K562 (cell line): ENCODE data around the gene MAP1LC3B. TPM values are rescaled to one million over a fixed set of nuclear protein-coding genes. Genes with fewer than 3 reads are reported as not detected.

ENCODE experiments used
- ATAC-seq: fragments of 200-7000 bp; cut with Tn5 transposase; 3 replicates; pipeline ENCODE4 v1.9.1; 2020; ENCODE audit warnings: moderate library complexity
- BruUV-seq: library from RNA; stranded (reverse); fragments of 400-500 nt; replicated peaks from 2 replicates; lab custom pipeline; 2021; lab: Mats Ljungman, UMichigan
- CTCF ChIA-PET: fragments of 300-600 bp; formaldehyde crosslinking; extraction: SDS; loops from one replicate; lab custom pipeline; 2021; ENCODE audit warnings: low intra/inter-chr PET ratio; lab: Yijun Ruan, JAX
- POLR2A ChIA-PET: fragments of 300-600, 350-650 bp; sonication (Branson Sonifier 250); formaldehyde crosslinking; extraction: SDS; loops from one replicate; lab custom pipeline; 2021; ENCODE audit warnings: antibody characterized with exemption, inconsistent platforms; lab: Yijun Ruan, JAX
- DNase-seq, 4 experiments: peaks; one replicate each; pipeline versions ENCODE4 v3.0.0 to v3.0.0-alpha.2; 2011 to 2018; ENCODE audit warnings: low spot score in 3 of 4, mixed read lengths in 3 of 4; ENCODE audit errors: extremely low read depth in 1 of 4
- FAIRE-seq: peaks from 2 replicates; lab custom pipeline; 2011; peaks lifted over from hg19 to GRCh38; lab: Jason Lieb, UNC
- H2AFZ ChIP-seq: 2 replicates; pipeline ENCODE4 v1.6.0; 2011; ENCODE audit warnings: low read depth, low read length, control low read depth, inconsistent platforms
- H3K27ac ChIP-seq: fragments of 200-600 bp; 3 replicates; pipeline ENCODE4 v1.8.0; 2011; ENCODE audit warnings: low read depth, mild to moderate bottlenecking, control low read depth, inconsistent platforms, low read length, moderate library complexity, mixed read lengths; ENCODE audit errors: extremely low read depth
- H3K27me3 ChIP-seq, 2 experiments: fragments of 300-600 bp in 1 of 2; 2 replicates in 1 of 2; 3 replicates in 1 of 2; pipeline versions ENCODE4 v1.6.0 to v1.8.0; 2011; ENCODE audit warnings: inconsistent platforms in 2 of 2, low read length in 2 of 2, mild to moderate bottlenecking in 1 of 2, mixed read lengths in 1 of 2, moderate library complexity in 1 of 2; ENCODE audit not compliant: control insufficient read depth in 2 of 2, insufficient read depth in 2 of 2
- H3K36me3 ChIP-seq: fragments of 300-600 bp; 3 replicates; pipeline ENCODE4 v1.8.0; 2011; ENCODE audit warnings: mild to moderate bottlenecking, low read length, inconsistent platforms; ENCODE audit not compliant: control insufficient read depth, insufficient read depth
- H3K4me1 ChIP-seq, 2 experiments: fragments of 200-600 bp in 1 of 2; replicated peaks in 1 of 2; 2 replicates in 1 of 2; 3 replicates in 1 of 2; pipeline versions ENCODE4 v1.5.1 to v1.8.0; 2011; ENCODE audit warnings: inconsistent platforms in 2 of 2, low read length in 2 of 2, mild to moderate bottlenecking in 1 of 2, mixed read lengths in 1 of 2, moderate library complexity in 1 of 2; ENCODE audit not compliant: control insufficient read depth in 2 of 2, insufficient read depth in 2 of 2
- H3K4me2 ChIP-seq: 2 replicates; pipeline ENCODE4 v1.6.1; 2011; ENCODE audit warnings: low read length, control low read depth, inconsistent platforms, mixed read lengths; ENCODE audit not compliant: insufficient read depth
- H3K4me3 ChIP-seq: fragments of 200-600 bp; sonication (generic), shearing (Covaris generic); 2 replicates; pipeline ENCODE4 v1.5.1; 2016; ENCODE audit warnings: control low read depth, inconsistent platforms
- H3K79me2 ChIP-seq: fragments of 200-600 bp; 3 replicates; pipeline ENCODE4 v1.8.0; 2011; ENCODE audit warnings: low read length, inconsistent platforms; ENCODE audit not compliant: control insufficient read depth, insufficient read depth
- H3K9ac ChIP-seq, 2 experiments: 2 replicates each; pipeline versions ENCODE4 v1.6.0 to v1.6.1; 2011; ENCODE audit warnings: low read depth in 2 of 2, low read length in 2 of 2, control low read depth in 1 of 2, inconsistent platforms in 1 of 2, mild to moderate bottlenecking in 1 of 2, mixed read lengths in 1 of 2; ENCODE audit not compliant: insufficient read depth in 1 of 2
- H3K9me1 ChIP-seq: one replicate; pipeline ENCODE4 v1.6.0; 2011; ENCODE audit warnings: inconsistent platforms, mild to moderate bottlenecking, low read length, moderate library complexity; ENCODE audit not compliant: control insufficient read depth, insufficient read depth
- H3K9me3 ChIP-seq: replicated peaks from 2 replicates; pipeline ENCODE4 v1.5.1; 2011; ENCODE audit warnings: low read depth, low read length, inconsistent platforms; ENCODE audit not compliant: control insufficient read depth, insufficient read depth
- H4K20me1 ChIP-seq: replicated peaks from 2 replicates; pipeline ENCODE4 v1.6.1; 2011; ENCODE audit warnings: low read length, inconsistent platforms, mixed read lengths; ENCODE audit not compliant: control insufficient read depth, insufficient read depth
- HES1 ChIP-seq: fragments of 450-650 bp; IDR thresholded peaks from 2 replicates; pipeline ENCODE4 v1.6.1; 2016; ENCODE audit warnings: low read depth, mild to moderate bottlenecking, moderate library complexity
- JUN ChIP-seq, 2 experiments: sonication (generic) in 1 of 2; formaldehyde crosslinking in 1 of 2; IDR thresholded peaks; 2 replicates each; pipeline versions ENCODE4 v1.6.1 to v1.8.0; 2012 to 2022; ENCODE audit warnings: borderline replicate concordance in 2 of 2, mild to moderate bottlenecking in 2 of 2, improper control_type of control experiment in 1 of 2, low read depth in 1 of 2, low read length in 1 of 2, missing genetic modification reagents in 1 of 2
- LEF1 ChIP-seq: fragments of 450-650 bp; IDR thresholded peaks from 2 replicates; pipeline ENCODE4 v1.6.1; 2016; ENCODE audit warnings: mild to moderate bottlenecking
- MYC ChIP-seq, 2 experiments: fragments of 250-450 bp in 1 of 2; sonication (Bioruptor Pico) in 1 of 2; IDR thresholded peaks; 2 replicates each; pipeline versions ENCODE4 v1.5.1 to v1.6.1; 2012 to 2021; ENCODE audit warnings: low read depth in 2 of 2, borderline replicate concordance in 1 of 2, improper control_type of control experiment in 1 of 2, low read length in 1 of 2, mild to moderate bottlenecking in 1 of 2, moderate library complexity in 1 of 2
- NCOA2 ChIP-seq, 2 experiments: fragments of 450-650 bp; IDR thresholded peaks; 2 replicates each; pipeline ENCODE4 v1.6.1; 2018; ENCODE audit warnings: mild to moderate bottlenecking in 2 of 2, moderate library complexity in 1 of 2; ENCODE audit not compliant: partially characterized antibody in 2 of 2
- NR1H2 ChIP-seq: sonication (generic); formaldehyde crosslinking; IDR thresholded peaks from 2 replicates; pipeline ENCODE4 v1.4.0; 2020; ENCODE audit warnings: mild to moderate bottlenecking, missing genetic modification reagents
- PHB ChIP-seq: fragments of 250-450 bp; sonication (Bioruptor Pico); IDR thresholded peaks from 2 replicates; pipeline ENCODE4 v1.5.0; 2021
- PREB ChIP-seq: sonication (generic); formaldehyde crosslinking; IDR thresholded peaks from 2 replicates; pipeline ENCODE4 v1.8.1; 2023; ENCODE audit warnings: mild to moderate bottlenecking, missing genetic modification reagents
- ZKSCAN8 ChIP-seq: fragments of 200-800 bp; sonication (Bioruptor generic); IDR thresholded peaks from 2 replicates; pipeline ENCODE4 v1.6.1; 2016; ENCODE audit warnings: missing genetic modification characterization, missing compliant biosample characterization
- ZNF3 ChIP-seq: fragments of 250-450 bp; sonication (Bioruptor Pico); IDR thresholded peaks from 2 replicates; pipeline ENCODE4 v1.5.0; 2021; ENCODE audit warnings: mild to moderate bottlenecking, moderate library complexity
- WGBS: fragments of 100-300 bp; shearing (Covaris generic); methylation state at CpG from one replicate; pipeline ENCODE4 v1.1.6; 2016; ENCODE audit warnings: low coverage, mixed read lengths; ENCODE audit not compliant: insufficient coverage; ENCODE audit errors: missing lambda C conversion rate; 5-methylcytosine and 5-hydroxymethylcytosine counted together
- in situ Hi-C: fragments of 300-500 bp; cut with MboI; formaldehyde crosslinking; loops from 4 replicates; pipeline ENCODE4 v1.15.0; 2018; ENCODE audit warnings: inconsistent platforms, mixed read lengths
- intact Hi-C: fragments of 100-400 bp; cut with micrococcal nuclease; formaldehyde crosslinking; loops from 2 replicates; pipeline ENCODE4 v1.14.2; 2022
- polyA plus RNA-seq, 8 experiments: library from polyadenylated mRNA; depleted of rRNA in 4 of 8; stranded (reverse) in 5 of 8; unstranded in 3 of 8; fragments of >200 nt; fragmentation: Nextera tagmentation in 2 of 8; fragmentation: Illumina TruSeq in 1 of 8; extraction: Ambion mirVana in 2 of 8; extraction: Trizol in 1 of 8; gene quantifications; 2 replicates each; pipeline versions ENCODE4 v1.2.1 to v1.2.3, GENCODE V29; 2011 to 2014; ENCODE audit warnings: inconsistent platforms in 1 of 8, missing spikeins in 1 of 8
- total RNA-seq, 7 experiments: library from RNA; depleted of rRNA in 6 of 7; stranded (reverse); fragments of >200 nt in 6 of 7; fragmentation: Illumina TruSeq in 2 of 7; extraction: Trizol in 2 of 7; gene quantifications; 2 replicates each; pipeline versions ENCODE4 v1.2.1 to v1.2.3, GENCODE V29; 2011 to 2021; ENCODE audit warnings: low replicate concordance in 1 of 7

The MAP1LC3B gene
- total and polyA plus RNA-seq, 9 of the 15 experiments (the other 6 are each of a cell fraction or from before 2014, with no cell fraction given), result 16.0 to 81.5 (median 36.7) TPM

GRCh38 chr16:87348616-87349157 is 43.4 kb upstream of the MAP1LC3B start:
- no peak for ATAC-seq
- Histone ChIP-seq H3K27me3 (no peaks in the 10 kb centered on the region), H3K4me2 (no peak overlapping the region), H3K4me3 (no peak overlapping the region), H3K36me3 (peaks cover 43% of the 10 kb centered on the region; the same call in 2 of the 3 replicates), H3K27ac (no peak overlapping the region), H3K4me1 (peaks cover 0 to 21% of the 10 kb centered on the region in 2 experiments; a peak in 1 of 5 replicates), H4K20me1 (no peaks in the 10 kb centered on the region; the same call in 1 of the 2 replicates), H3K9ac (no peak overlapping the region), H3K9me3 (no peaks in the 10 kb centered on the region), H2AFZ (no peak overlapping the region), H3K9me1 (peaks cover 5% of the 10 kb centered on the region), H3K79me2 (peaks cover 4% of the 10 kb centered on the region; the same call in 2 of the 3 replicates)
- DNase-seq, result no peak
- TF ChIP-seq JUN (IDR thresholded peaks at IDR 0.05; ENCODE audit: borderline replicate concordance, low read depth, low read length) (no peak), JUN (CRISPR knock-in tag; IDR thresholded peaks at IDR 0.05; ENCODE audit: borderline replicate concordance) (no peak)
- intact Hi-C loops (no loop called here), in situ Hi-C loops (no loop called here)
- ChIA-PET POLR2A (interaction anchor here (0.6 to 1.4 kb wide), 3 partner anchors 9 to 1697 kb away, joined by 3 to 6 read pairs (median 3); no protein-coding TSS in a partner anchor), CTCF (no interaction called here)
- 92% methylated on average over 10 of the region's 13 CpGs for WGBS
- no peak for FAIRE-seq
- no TSS peak for BruUV-seq

- Histone ChIP-seq H3K4me3 (no peak overlapping the region), H3K4me1 (peaks cover 0 to 17% of the 10 kb centered on the region in 2 experiments; a peak in 1 of 5 replicates), H3K79me2 (peaks cover 4% of the 10 kb centered on the region), H3K27me3 (no peaks in the 10 kb centered on the region), H3K27ac (no peak overlapping the region), H2AFZ (no peak overlapping the region), H3K36me3 (peaks cover 38% of the 10 kb centered on the region; the same call in 2 of the 3 replicates), H3K9me3 (no peaks in the 10 kb centered on the region), H3K4me2 (no peak overlapping the region), H3K9me1 (peaks cover 5% of the 10 kb centered on the region), H4K20me1 (no peaks in the 10 kb centered on the region; the same call in 1 of the 2 replicates), H3K9ac (peak overlapping the region in 1 of 2 experiments; percentile 76; a peak in 2 of 4 replicates)
- intact Hi-C loops, result no loop called here
- TF ChIP-seq PHB (CRISPR knock-in tag) (no peak), ZNF3 (CRISPR knock-in tag) (no peak), HES1 (no peak), NR1H2 (CRISPR knock-in tag) (no peak), PREB (CRISPR knock-in tag) (no peak), LEF1 (no peak), NCOA2 (IDR thresholded peaks at IDR 0.05; ENCODE audit: partially characterized antibody in 2 of 2) (no peak), ZKSCAN8 (CRISPR knock-in tag) (no peak), MYC (IDR thresholded peaks at IDR 0.05; ENCODE audit: low read depth, low read length) (no peak), MYC (CRISPR knock-in tag; IDR thresholded peaks at IDR 0.05; ENCODE audit: borderline replicate concordance, low read depth) (no peak)
- no peak for FAIRE-seq
- no TSS peak for BruUV-seq
- 89% methylated on average over 8 of the region's 8 CpGs for WGBS
- ChIA-PET CTCF (no interaction called here), POLR2A (interaction anchor here (1.2 to 1.5 kb wide), 4 partner anchors 8 to 21 kb away, joined by 3 to 6 read pairs (median 4); no protein-coding TSS in a partner anchor)
- no peak for DNase-seq
- in situ Hi-C loops, result no loop called here
- no peak for ATAC-seq
Measured at GRCh38 chr16:87350031-87350430, 42.1 kb upstream of the MAP1LC3B start.
